Stomach (tissue), 9 donors: ENCODE data around the gene PDCL2. TPM values are rescaled to one million over a fixed set of nuclear protein-coding genes. Genes with fewer than 3 reads are reported as not detected.

Experiments used
- DNase-seq, 2 donors: peaks; one replicate each; pipeline versions ENCODE4 v3.0.0 to v3.0.0-alpha.2; 2013 to 2019
- H3K27ac ChIP-seq, 5 donors: fragments of 200-600 bp in 4 of 5; sonication (generic) in 4 of 5; one replicate each; pipeline ENCODE4 v1.5.1; 2013 to 2019; ENCODE audit warnings: mild to moderate bottlenecking in 1 of 5, moderate library complexity in 1 of 5
- H3K27me3 ChIP-seq, 3 donors: fragments of 200-600 bp; sonication (generic); one replicate each; pipeline ENCODE4 v1.5.1; 2017 to 2019; ENCODE audit warnings: mixed run types in 1 of 3
- H3K36me3 ChIP-seq, 4 donors: fragments of 200-600 bp; sonication (generic); 1 replicate in 3 of 4; 2 replicates in 1 of 4; pipeline ENCODE4 v1.5.1; 2016 to 2019
- H3K4me1 ChIP-seq, 4 donors: fragments of 200-600 bp; sonication (generic); one replicate each; pipeline ENCODE4 v1.5.1; 2016 to 2019
- H3K4me3 ChIP-seq, 4 donors: fragments of 200-600 bp; sonication (generic) in 3 of 4; one replicate each; pipeline ENCODE4 v1.5.1; 2016 to 2019; ENCODE audit warnings: mild to moderate bottlenecking in 1 of 4
- H3K9me3 ChIP-seq, 4 donors: fragments of 200-600 bp; sonication (generic); one replicate each; pipeline ENCODE4 v1.5.1; 2016 to 2019
- EP300 ChIP-seq: sonication (generic); formaldehyde crosslinking; IDR thresholded peaks from one replicate; pipeline ENCODE4 v1.6.1; 2017; ENCODE audit warnings: antibody characterized with exemption
- POLR2A ChIP-seq, 4 donors: fragments of 450-650 bp; IDR thresholded peaks; one replicate each; pipeline ENCODE4 v1.6.1; 2016; ENCODE audit warnings: antibody characterized with exemption in 4 of 4, control low read depth in 2 of 4, mild to moderate bottlenecking in 1 of 4, moderate library complexity in 1 of 4
- POLR2AphosphoS5 ChIP-seq, 3 donors: sonication (generic); formaldehyde crosslinking; IDR thresholded peaks; one replicate each; pipeline ENCODE4 v1.6.1; 2016; ENCODE audit warnings: antibody characterized with exemption in 3 of 3
- WGBS, 5 donors: extraction: QIAGEN DNeasy Blood & Tissue Kit in 3 of 5; methylation state at CpG; one replicate each; pipeline versions ENCODE4 v1.1.5 to v1.1.7; 2013 to 2018; 5-methylcytosine and 5-hydroxymethylcytosine counted together
- intact Hi-C: fragments of 100-400 bp; cut with DNase I; formaldehyde crosslinking; loops from one replicate; pipeline ENCODE4 v1.15.1; 2023; ENCODE audit warnings: low total_unique reads
- polyA plus RNA-seq, 3 donors: library from polyadenylated mRNA; stranded (reverse); fragments of 200-250 nt; gene quantifications; one replicate each; pipeline ENCODE4 v1.2.3, GENCODE V29; 2013
- total RNA-seq, 5 donors: library from RNA; depleted of rRNA; stranded (reverse); fragments of >200 nt; gene quantifications; one replicate each; pipeline versions ENCODE4 v1.1.0 to v1.2.3, GENCODE V29; 2014 to 2016
- TF ChIP-seq, protein P1 (sequence below), 7 experiments: fragments of 450-650 bp in 4 of 7; fragments of 200-600 bp in 3 of 7; sonication (generic) in 3 of 7; IDR thresholded peaks; one replicate each; pipeline ENCODE4 v1.5.1; 2016 to 2019; ENCODE audit warnings: antibody characterized with exemption in 7 of 7, control low read depth in 2 of 7, mild to moderate bottlenecking in 1 of 7
- donor health status: healthy with polysubstance abuse.
- donor health status: Bipolar disorder and iron deficiency.
- donor health status: healthy.

The PDCL2 gene
- total and polyA plus RNA-seq, 8 donors = 0.45 TPM; not detected in 7

DNA sequence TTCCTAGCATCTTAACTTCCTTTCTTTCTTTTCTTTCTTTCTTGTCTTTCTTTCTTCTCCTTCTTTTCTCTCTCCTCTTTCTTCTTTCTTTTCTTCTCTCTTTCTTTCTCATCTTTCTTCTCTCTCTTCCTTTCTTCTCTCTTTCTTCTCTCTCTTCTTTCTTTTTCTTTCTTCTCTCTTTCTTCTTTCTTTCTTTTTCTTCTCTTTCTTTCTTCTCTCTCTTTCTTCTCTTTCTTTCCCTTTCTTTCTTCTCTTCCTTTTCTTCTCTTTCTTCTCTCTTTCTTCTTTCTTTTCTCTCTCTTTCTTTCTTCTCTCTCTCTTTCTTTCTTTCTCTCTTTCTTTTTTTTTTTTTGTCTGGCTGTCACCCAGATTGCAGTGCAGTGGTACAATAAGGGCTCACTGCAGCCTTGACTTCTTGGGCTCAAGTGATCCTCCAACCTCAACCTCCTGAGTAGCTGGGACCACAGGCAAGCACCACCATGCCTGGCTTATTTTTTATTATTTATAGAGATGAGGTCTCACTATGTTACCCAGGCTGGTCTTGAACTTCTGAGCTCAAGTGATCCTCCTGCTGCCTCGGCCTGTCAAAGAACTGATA, 26.6 kb upstream of the PDCL2 start:
- intact Hi-C loops = no loop called here
- 56 to 93% (median 72%) methylated on average over 1 of the region's 1 CpG for WGBS, 5 donors

DNA sequence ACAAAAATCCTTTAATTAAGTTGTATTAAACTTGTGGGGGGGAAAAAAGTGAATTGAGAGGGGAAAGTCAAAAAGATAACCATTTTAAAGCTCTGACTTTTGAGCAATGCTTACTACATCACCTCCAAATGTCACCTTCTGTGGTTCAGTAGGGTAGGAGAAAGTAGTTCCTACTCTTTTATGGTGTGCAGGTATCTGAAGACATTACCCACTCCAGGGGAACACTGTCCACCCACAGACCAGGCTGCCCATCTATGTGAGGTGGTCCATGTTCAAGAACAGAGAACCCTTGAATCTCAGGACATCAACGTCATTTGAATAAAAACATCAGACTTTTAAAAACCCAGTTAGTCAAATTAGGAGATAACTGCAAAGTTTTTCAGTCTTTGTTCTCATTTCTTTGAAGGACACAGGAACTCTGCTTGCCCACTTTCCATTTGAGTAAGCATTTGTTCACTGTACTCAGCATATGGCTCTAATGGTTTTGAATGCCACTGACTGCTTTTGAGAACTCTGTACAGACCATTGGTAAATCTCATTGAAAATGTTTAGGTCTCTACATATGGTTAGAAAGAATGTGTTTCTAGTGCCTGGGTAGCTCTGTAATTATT, 25.6 kb upstream of the PDCL2 start:
- Histone ChIP-seq H3K4me3 (no peak overlapping the region), H3K4me1 (no peaks in the 10 kb centered on the region), H3K9me3 (no peaks in the 10 kb centered on the region), H3K27me3 (no peaks in the 10 kb centered on the region), H3K27ac (no peak overlapping the region), H3K36me3 (no peaks in the 10 kb centered on the region)
- no peak for TF ChIP-seq POLR2A (IDR thresholded peaks at IDR 0.05)
- TF ChIP-seq EP300 = no peak
- TF ChIP-seq POLR2AphosphoS5 (IDR thresholded peaks at IDR 0.05) = no peak
- TF ChIP-seq, protein P1, sequence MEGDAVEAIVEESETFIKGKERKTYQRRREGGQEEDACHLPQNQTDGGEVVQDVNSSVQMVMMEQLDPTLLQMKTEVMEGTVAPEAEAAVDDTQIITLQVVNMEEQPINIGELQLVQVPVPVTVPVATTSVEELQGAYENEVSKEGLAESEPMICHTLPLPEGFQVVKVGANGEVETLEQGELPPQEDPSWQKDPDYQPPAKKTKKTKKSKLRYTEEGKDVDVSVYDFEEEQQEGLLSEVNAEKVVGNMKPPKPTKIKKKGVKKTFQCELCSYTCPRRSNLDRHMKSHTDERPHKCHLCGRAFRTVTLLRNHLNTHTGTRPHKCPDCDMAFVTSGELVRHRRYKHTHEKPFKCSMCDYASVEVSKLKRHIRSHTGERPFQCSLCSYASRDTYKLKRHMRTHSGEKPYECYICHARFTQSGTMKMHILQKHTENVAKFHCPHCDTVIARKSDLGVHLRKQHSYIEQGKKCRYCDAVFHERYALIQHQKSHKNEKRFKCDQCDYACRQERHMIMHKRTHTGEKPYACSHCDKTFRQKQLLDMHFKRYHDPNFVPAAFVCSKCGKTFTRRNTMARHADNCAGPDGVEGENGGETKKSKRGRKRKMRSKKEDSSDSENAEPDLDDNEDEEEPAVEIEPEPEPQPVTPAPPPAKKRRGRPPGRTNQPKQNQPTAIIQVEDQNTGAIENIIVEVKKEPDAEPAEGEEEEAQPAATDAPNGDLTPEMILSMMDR (IDR thresholded peaks at IDR 0.05) = no peak
- 68 to 91% (median 84%) methylated on average over 1 of the region's 1 CpG for WGBS, 5 donors
- intact Hi-C loops = no loop called here
- DNase-seq = no peak

More for the DNA sequence above, 26.6 kb upstream of the PDCL2 start:
- H3K36me3 ChIP-seq = no peaks in the 10 kb centered on the region
- H3K9me3 ChIP-seq = no peaks in the 10 kb centered on the region
- TF ChIP-seq, protein P1 (IDR thresholded peaks at IDR 0.05) = no peak
- TF ChIP-seq POLR2AphosphoS5 (IDR thresholded peaks at IDR 0.05) = no peak
- no peak for DNase-seq
- H3K27ac ChIP-seq = no peak overlapping the region
- H3K4me1 ChIP-seq = no peaks in the 10 kb centered on the region
- no peak overlapping the region for H3K4me3 ChIP-seq
- no peaks in the 10 kb centered on the region for H3K27me3 ChIP-seq

DNA sequence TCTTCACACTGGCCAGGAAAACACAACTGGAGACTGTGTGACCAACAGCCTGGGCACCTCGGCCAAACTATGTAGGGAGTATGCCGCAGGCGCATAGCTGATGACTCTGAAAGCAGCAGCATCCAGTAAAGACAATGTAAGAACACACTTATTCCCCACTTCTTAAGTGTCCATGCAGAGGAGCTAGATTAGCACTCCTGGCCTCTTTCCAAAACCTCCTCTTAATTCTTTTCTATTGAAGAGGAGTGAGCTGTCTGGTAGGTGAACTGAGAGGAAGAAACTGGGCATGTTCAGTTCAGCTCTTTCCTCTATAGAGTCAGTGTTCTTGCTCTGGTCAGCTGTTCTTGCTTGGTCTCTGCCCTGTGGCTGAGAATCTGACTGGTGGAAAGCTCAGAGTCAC, 23.0 kb upstream of the PDCL2 start:
- intact Hi-C loops = no loop called here

DNA sequence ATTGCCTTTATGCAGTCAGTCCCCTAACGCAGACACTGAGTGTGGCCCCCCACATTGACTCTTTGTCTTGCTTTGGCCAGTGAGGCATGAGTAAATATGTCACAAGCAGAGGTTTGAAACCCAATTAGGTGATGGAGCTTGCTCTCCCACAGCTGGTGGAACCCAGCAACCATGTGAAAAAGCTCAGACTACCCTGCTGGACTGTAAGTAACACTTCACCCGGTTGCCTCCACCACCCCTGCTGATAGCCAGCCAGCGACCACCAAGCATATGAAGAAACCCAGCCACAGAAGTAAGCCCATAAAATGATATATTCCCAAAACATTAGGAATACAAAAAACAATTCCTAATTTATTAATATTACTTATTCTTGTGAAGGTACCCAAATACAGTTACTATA, 21.6 kb upstream of the PDCL2 start:
- Histone ChIP-seq H3K4me1 (no peaks in the 10 kb centered on the region), H3K36me3 (no peaks in the 10 kb centered on the region), H3K27me3 (no peaks in the 10 kb centered on the region), H3K27ac (no peak overlapping the region), H3K4me3 (no peak overlapping the region), H3K9me3 (no peaks in the 10 kb centered on the region)
- TF ChIP-seq, protein P1 (IDR thresholded peaks at IDR 0.05) = no peak
- TF ChIP-seq POLR2A (IDR thresholded peaks at IDR 0.05) (no peak), EP300 (no peak), POLR2AphosphoS5 (IDR thresholded peaks at IDR 0.05) (no peak)
- WGBS, 5 donors = 62 to 88% (median 83%) methylated on average over 3 of the region's 3 CpGs
- DNase-seq = no peak
- intact Hi-C loops = no loop called here

More for the DNA sequence above, 23.0 kb upstream of the PDCL2 start:
- Histone ChIP-seq H3K9me3 (no peaks in the 10 kb centered on the region), H3K4me1 (no peaks in the 10 kb centered on the region), H3K27me3 (no peaks in the 10 kb centered on the region), H3K27ac (no peak overlapping the region), H3K36me3 (no peaks in the 10 kb centered on the region), H3K4me3 (no peak overlapping the region)
- WGBS, 5 donors = 73 to 94% (median 91%) methylated on average over 3 of the region's 3 CpGs
- DNase-seq = no peak
- TF ChIP-seq POLR2AphosphoS5 (IDR thresholded peaks at IDR 0.05) (no peak), EP300 (no peak), POLR2A (IDR thresholded peaks at IDR 0.05) (no peak)
- TF ChIP-seq, protein P1 (IDR thresholded peaks at IDR 0.05) = no peak
